Activated T-cell treated with anti-CD3 and anti-CD28 coated beads, Interleukin-2, amount 50 U/mL, for 72 hours (primary cell): ENCODE results near the gene CAPN7. TPM values are rescaled to one million over a fixed set of nuclear protein-coding genes. Genes with fewer than 3 reads are reported as not detected.
A peak's percentile ranks its signal among the peaks of the same experiment; 100 is the strongest.
"Not testable (repeated sequence)": the region's sequence is repeated elsewhere in the genome, so short reads cannot be mapped to it uniquely, and the experiment has no call there.

Experiments used
- ATAC-seq, 2 donors: fragments of 150-1000 bp; cut with Tn5 transposase; replicated peaks in 1 of 2; 2 replicates each; pipeline ENCODE4 v1.10.0; 2021; ENCODE audit warnings: moderate library complexity in 2 of 2, mild to moderate bottlenecking in 1 of 2
- DNase-seq, 2 donors: peaks; one replicate each; pipeline ENCODE4 v3.0.0; 2021 to 2022; ENCODE audit warnings: mixed read lengths in 1 of 2
- H3K27ac Mint-ChIP-seq: one replicate; pipeline ENCODE4 v1.8.0; 2022; ENCODE audit warnings: mild to moderate bottlenecking, moderate library complexity, mixed read lengths
- H3K27me3 Mint-ChIP-seq: one replicate; pipeline ENCODE4 v1.8.0; 2022; ENCODE audit warnings: low read depth, mixed read lengths
- H3K36me3 Mint-ChIP-seq, 2 donors: one replicate each; pipeline ENCODE4 v1.8.0; 2022; ENCODE audit warnings: mixed read lengths in 2 of 2, mild to moderate bottlenecking in 1 of 2; ENCODE audit not compliant: insufficient read depth in 2 of 2
- H3K4me1 Mint-ChIP-seq: one replicate; pipeline ENCODE4 v1.8.0; 2022; ENCODE audit warnings: low read depth, mixed read lengths
- H3K4me3 Mint-ChIP-seq, 2 donors: one replicate each; pipeline ENCODE4 v1.8.0; 2022; ENCODE audit warnings: mild to moderate bottlenecking in 2 of 2, mixed read lengths in 2 of 2, moderate library complexity in 2 of 2
- H3K9me3 Mint-ChIP-seq, 2 donors: one replicate each; pipeline ENCODE4 v1.8.0; 2022; ENCODE audit warnings: mixed read lengths in 2 of 2
- total RNA-seq, 2 donors: library from RNA; stranded (reverse); gene quantifications; one replicate each; pipeline ENCODE4 v1.2.3, GENCODE V29; 2022

The CAPN7 gene
- total RNA-seq = 10 to 100 TPM; 26.9 to 29.6 TPM

GRCh38 chr3:15205934-15206661, at the start of gene CAPN7:
TSS of gene CAPN7 (plus strand) at chr3:15206246. CDS start at chr3:15206496, 250 bp downstream.
- Mint-ChIP-seq H3K4me3 (peak within 1 kb of the TSS; percentile 89 to 96), H3K4me1 (peaks cover 33% of the 10 kb centered on the region), H3K36me3 (peaks cover 0 to 8% of the 10 kb centered on the region in 2 donors), H3K27ac (peak within 1 kb of the TSS; percentile 94), H3K9me3 (no peaks in the 10 kb centered on the region), H3K27me3 (no peaks in the 10 kb centered on the region)
- ATAC-seq (peak; percentile 89 to 91), DNase-seq (peak; percentile 96 to 99)

DNA sequence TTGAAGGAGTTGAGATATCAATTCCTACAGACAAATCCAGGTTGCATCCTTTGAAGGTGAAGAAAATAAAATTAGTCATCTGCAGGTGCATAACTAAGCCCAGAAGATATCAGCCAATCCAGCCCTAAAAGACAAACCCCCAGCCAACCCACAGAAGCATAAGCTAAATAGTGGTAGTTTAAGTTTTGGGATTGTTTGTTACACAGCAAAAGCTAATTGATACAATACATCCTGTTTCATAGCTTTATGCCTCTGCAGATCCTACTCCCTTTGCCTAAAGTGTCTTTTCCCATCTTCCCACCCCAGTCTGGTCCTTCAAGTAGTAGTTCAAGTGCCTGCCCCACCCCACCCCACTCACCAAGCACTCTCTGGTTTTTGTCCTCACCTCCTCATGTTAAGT, 48.6 kb upstream of the CAPN7 start:
- no peak for DNase-seq
- no peak for ATAC-seq
- Mint-ChIP-seq H3K4me1 (peaks cover 7% of the 10 kb centered on the region), H3K27me3 (peaks cover 39% of the 10 kb centered on the region), H3K4me3 (no peak overlapping the region), H3K36me3 (peaks cover 1 to 3% of the 10 kb centered on the region in 2 donors), H3K27ac (no peak overlapping the region), H3K9me3 (peaks cover 2 to 5% of the 10 kb centered on the region in 2 donors)

GRCh38 chr3:15159501-15160136, 46.4 kb upstream of the CAPN7 start:
- Mint-ChIP-seq H3K9me3 (peaks cover 2 to 5% of the 10 kb centered on the region in 2 donors), H3K27me3 (peaks cover 31% of the 10 kb centered on the region), H3K4me3 (no peak overlapping the region), H3K36me3 (peaks cover 1 to 3% of the 10 kb centered on the region in 2 donors), H3K4me1 (peaks cover 7% of the 10 kb centered on the region), H3K27ac (no peak overlapping the region)
- DNase-seq (no peak), ATAC-seq (peak; percentile 43 to 71)

GRCh38 chr3:15160662-15161061, 45.4 kb upstream of the CAPN7 start:
- no peak overlapping the region for H3K4me3 Mint-ChIP-seq
- DNase-seq = no peak
- no peak overlapping the region for H3K27ac Mint-ChIP-seq
- H3K27me3 Mint-ChIP-seq = peaks cover 26% of the 10 kb centered on the region
- H3K9me3 Mint-ChIP-seq = peaks cover 2 to 5% of the 10 kb centered on the region in 2 donors
- ATAC-seq = no peak
- peaks cover 1 to 3% of the 10 kb centered on the region in 2 donors for H3K36me3 Mint-ChIP-seq
- peaks cover 7% of the 10 kb centered on the region for H3K4me1 Mint-ChIP-seq

GRCh38 chr3:15161133-15161532, 44.9 kb upstream of the CAPN7 start:
- H3K36me3 Mint-ChIP-seq = peaks cover 1 to 3% of the 10 kb centered on the region in 2 donors
- H3K9me3 Mint-ChIP-seq = peaks cover 2 to 5% of the 10 kb centered on the region in 2 donors
- H3K4me1 Mint-ChIP-seq = peaks cover 7% of the 10 kb centered on the region
- ATAC-seq = no peak
- no peak for DNase-seq
- H3K4me3 Mint-ChIP-seq = no peak overlapping the region
- H3K27me3 Mint-ChIP-seq = peaks cover 22% of the 10 kb centered on the region
- H3K27ac Mint-ChIP-seq = no peak overlapping the region

GRCh38 chr3:15163656-15164055, 42.4 kb upstream of the CAPN7 start:
- not testable (repeated sequence) for H3K27me3 Mint-ChIP-seq, DNase-seq, H3K27ac Mint-ChIP-seq, H3K4me1 Mint-ChIP-seq, ATAC-seq, H3K9me3 Mint-ChIP-seq, H3K36me3 Mint-ChIP-seq, H3K4me3 Mint-ChIP-seq

- Mint-ChIP-seq H3K9me3 (no peaks in the 10 kb centered on the region), H3K27ac (no peak overlapping the region), H3K36me3 (no peaks in the 10 kb centered on the region), H3K4me1 (peaks cover 7% of the 10 kb centered on the region), H3K27me3 (peaks cover 6% of the 10 kb centered on the region), H3K4me3 (no peak overlapping the region)
- DNase-seq = no peak
- no peak for ATAC-seq
Observed at GRCh38 chr3:15164340-15164739, 41.7 kb upstream of the CAPN7 start.

DNA sequence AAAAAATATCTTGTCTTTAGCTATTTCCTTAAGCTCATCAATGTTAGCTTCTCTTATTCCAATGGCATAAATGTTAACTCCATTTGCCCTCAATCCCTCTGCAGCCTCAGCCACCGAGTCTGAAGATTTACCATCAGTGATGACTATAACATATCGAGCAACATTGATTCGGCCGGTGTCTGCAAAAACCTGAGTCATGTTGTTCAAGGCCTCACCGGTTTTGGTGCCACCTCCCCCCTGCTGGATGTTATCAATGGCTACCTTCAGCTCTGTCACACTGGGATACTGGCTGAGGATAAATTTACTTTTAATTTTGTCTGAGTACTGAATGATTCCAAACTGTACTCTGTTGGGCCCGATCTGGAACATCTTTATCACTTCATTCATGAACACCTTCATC, 41.0 kb upstream of the CAPN7 start:
- H3K27me3 Mint-ChIP-seq = peaks cover 6% of the 10 kb centered on the region
- peaks cover 1% of the 10 kb centered on the region for H3K4me1 Mint-ChIP-seq
- no peak overlapping the region for H3K4me3 Mint-ChIP-seq
- no peak overlapping the region for H3K27ac Mint-ChIP-seq
- H3K9me3 Mint-ChIP-seq = no peaks in the 10 kb centered on the region
- ATAC-seq (no peak), DNase-seq (no peak)
- no peaks in the 10 kb centered on the region for H3K36me3 Mint-ChIP-seq

DNA sequence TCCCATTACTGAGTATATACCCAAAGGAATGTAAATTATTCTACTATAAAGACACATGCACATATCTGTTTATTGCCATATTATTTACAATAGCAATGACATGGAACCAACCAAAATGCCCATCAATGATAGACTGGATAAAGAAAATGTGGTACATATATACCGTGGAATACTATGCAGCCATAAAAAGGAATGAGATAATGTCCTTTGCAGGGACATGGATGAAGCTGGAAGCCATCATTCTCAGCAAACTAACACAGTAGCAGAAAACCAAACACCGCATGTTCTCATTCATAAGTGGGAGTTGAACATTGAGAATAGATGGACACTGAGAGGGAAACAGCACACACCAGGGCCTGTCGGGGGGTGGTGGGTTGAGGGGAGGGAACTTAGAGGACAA, 39.7 kb upstream of the CAPN7 start:
- H3K4me1 Mint-ChIP-seq, H3K27me3 Mint-ChIP-seq, H3K9me3 Mint-ChIP-seq, H3K27ac Mint-ChIP-seq, H3K36me3 Mint-ChIP-seq, DNase-seq, H3K4me3 Mint-ChIP-seq, ATAC-seq: not testable (repeated sequence)

- Mint-ChIP-seq H3K9me3 (no peaks in the 10 kb centered on the region), H3K4me1 (peaks cover 4% of the 10 kb centered on the region), H3K36me3 (no peaks in the 10 kb centered on the region), H3K27ac (no peak overlapping the region), H3K4me3 (no peak overlapping the region), H3K27me3 (peaks cover 23% of the 10 kb centered on the region)
- DNase-seq (no peak), ATAC-seq (no peak)
Observed at GRCh38 chr3:15171096-15171495, 35.0 kb upstream of the CAPN7 start.

DNA sequence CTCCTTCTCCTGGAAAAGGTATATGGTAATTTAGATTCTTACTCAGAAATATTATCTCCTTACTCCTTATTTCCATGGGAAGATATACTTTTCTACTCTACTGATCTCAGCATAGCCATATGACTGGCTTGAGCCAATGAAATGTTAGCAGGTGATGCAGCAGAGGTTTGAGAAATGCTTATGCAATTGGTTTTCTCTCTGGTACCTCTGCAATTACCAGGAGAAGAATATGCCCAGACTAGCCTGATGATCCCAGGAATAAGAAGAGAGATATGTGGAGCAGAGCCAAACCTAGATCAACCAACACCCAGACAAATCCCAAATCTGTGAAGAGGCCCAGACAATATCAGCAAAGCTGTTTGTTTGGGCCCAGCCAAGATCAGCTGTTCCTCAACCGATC, 33.2 kb upstream of the CAPN7 start:
- Mint-ChIP-seq H3K4me1 (peaks cover 4% of the 10 kb centered on the region), H3K4me3 (no peak overlapping the region), H3K36me3 (no peaks in the 10 kb centered on the region), H3K27ac (no peak overlapping the region), H3K9me3 (no peaks in the 10 kb centered on the region), H3K27me3 (peaks cover 26% of the 10 kb centered on the region)
- no peak for DNase-seq
- no peak for ATAC-seq

GRCh38 chr3:15174953-15175352, 31.1 kb upstream of the CAPN7 start:
- H3K9me3 Mint-ChIP-seq = no peaks in the 10 kb centered on the region
- no peak for DNase-seq
- no peaks in the 10 kb centered on the region for H3K36me3 Mint-ChIP-seq
- H3K4me1 Mint-ChIP-seq = peaks cover 11% of the 10 kb centered on the region
- no peak overlapping the region for H3K4me3 Mint-ChIP-seq
- ATAC-seq = no peak
- H3K27me3 Mint-ChIP-seq = peaks cover 26% of the 10 kb centered on the region
- no peak overlapping the region for H3K27ac Mint-ChIP-seq

GRCh38 chr3:15175605-15176004, 30.4 kb upstream of the CAPN7 start:
- peaks cover 16% of the 10 kb centered on the region for H3K4me1 Mint-ChIP-seq
- H3K27me3 Mint-ChIP-seq = peaks cover 26% of the 10 kb centered on the region
- DNase-seq (no peak), ATAC-seq (no peak)
- no peaks in the 10 kb centered on the region for H3K9me3 Mint-ChIP-seq
- H3K36me3 Mint-ChIP-seq = no peaks in the 10 kb centered on the region
- H3K4me3 Mint-ChIP-seq = no peak overlapping the region
- no peak overlapping the region for H3K27ac Mint-ChIP-seq
